BLaER1 treated with 17β-estradiol and CSF1 and Interleukin-3, amounts not matched to agents 10 nM and 100 nM (cell line): ENCODE data around the gene SAMSN1.

ENCODE experiments used
- H3K27ac ChIP-seq, 11 experiments: shearing (Covaris generic); formaldehyde crosslinking; 2 replicates each; pipeline ENCODE4 v1.8.1; 2022
- H3K27me3 ChIP-seq, 11 experiments: shearing (Covaris generic); formaldehyde crosslinking; 2 replicates each; pipeline ENCODE4 v1.8.1; 2022
- H3K36me3 ChIP-seq, 11 experiments: shearing (Covaris generic); formaldehyde crosslinking; 2 replicates each; pipeline ENCODE4 v1.8.1; 2022
- H3K4me1 ChIP-seq, 10 experiments: shearing (Covaris generic); formaldehyde crosslinking; 2 replicates each; pipeline ENCODE4 v1.8.1; 2022
- H3K4me2 ChIP-seq, 11 experiments: shearing (Covaris generic); formaldehyde crosslinking; 2 replicates each; pipeline ENCODE4 v1.8.1; 2022
- H3K4me3 ChIP-seq, 10 experiments: shearing (Covaris generic); formaldehyde crosslinking; 2 replicates each; pipeline ENCODE4 v1.8.1; 2022
- H3K9ac ChIP-seq, 11 experiments: shearing (Covaris generic); formaldehyde crosslinking; 2 replicates each; pipeline ENCODE4 v1.8.1; 2022
- H3K9me3 ChIP-seq, 11 experiments: shearing (Covaris generic); formaldehyde crosslinking; replicated peaks in 1 of 11; 2 replicates each; pipeline ENCODE4 v1.8.1; 2022
- H4K20me1 ChIP-seq, 11 experiments: shearing (Covaris generic); formaldehyde crosslinking; 2 replicates each; pipeline ENCODE4 v1.8.1; 2022
- Cebpa-rat ChIP-seq, 11 experiments: shearing (Covaris generic); IDR thresholded peaks; 2 replicates each; pipeline ENCODE4 v1.8.1; 2022

SAMSN1 gene

GRCh38 chr21:14493731-14494130 is 52.4 kb downstream of the SAMSN1 start:
- Histone ChIP-seq H4K20me1 (peaks cover 0 to 5% (median 0%) of the 10 kb centered on the region in 11 experiments; a peak in 1 of 22 replicates), H3K4me2 (no peak overlapping the region), H3K27ac (no peak overlapping the region), H3K4me3 (no peak overlapping the region), H3K27me3 (no peaks in the 10 kb centered on the region), H3K36me3 (peaks cover 0 to 93% (median 0%) of the 10 kb centered on the region in 11 experiments; a peak in 5 of 22 replicates), H3K9ac (no peak overlapping the region), H3K9me3 (peaks cover 0 to 11% (median 0%) of the 10 kb centered on the region in 11 experiments; a peak in 2 of 22 replicates), H3K4me1 (peaks cover 0 to 38% (median 0%) of the 10 kb centered on the region in 10 experiments; a peak in 6 of 20 replicates)
- TF ChIP-seq Cebpa-rat (IDR thresholded peaks at IDR 0.05) = no peak

GRCh38 chr21:14492931-14493330 is 53.2 kb downstream of the SAMSN1 start:
- no peak overlapping the region for H3K4me3 ChIP-seq
- H3K27ac ChIP-seq = no peak overlapping the region
- H3K4me2 ChIP-seq = no peak overlapping the region; a peak in 1 of 22 replicates
- peaks cover 0 to 38% (median 0%) of the 10 kb centered on the region in 10 experiments; a peak in 6 of 20 replicates for H3K4me1 ChIP-seq
- H4K20me1 ChIP-seq = peaks cover 0 to 5% (median 0%) of the 10 kb centered on the region in 11 experiments; a peak in 1 of 22 replicates
- TF ChIP-seq Cebpa-rat (IDR thresholded peaks at IDR 0.05) = no peak
- H3K27me3 ChIP-seq = no peaks in the 10 kb centered on the region
- H3K36me3 ChIP-seq = peaks cover 0 to 92% (median 0%) of the 10 kb centered on the region in 11 experiments; a peak in 5 of 22 replicates
- peaks cover 0 to 11% (median 0%) of the 10 kb centered on the region in 11 experiments; a peak in 2 of 22 replicates for H3K9me3 ChIP-seq
- no peak overlapping the region for H3K9ac ChIP-seq

GRCh38 chr21:14491269-14491681 is 54.8 kb downstream of the SAMSN1 start:
- Histone ChIP-seq H3K9ac (no peak overlapping the region), H3K4me1 (peaks cover 0 to 50% (median 0%) of the 10 kb centered on the region in 10 experiments; a peak in 6 of 20 replicates), H3K4me3 (no peak overlapping the region), H3K27me3 (no peaks in the 10 kb centered on the region), H3K27ac (no peak overlapping the region), H3K36me3 (peaks cover 0 to 85% (median 0%) of the 10 kb centered on the region in 11 experiments; a peak in 5 of 22 replicates), H4K20me1 (peaks cover 0 to 5% (median 0%) of the 10 kb centered on the region in 11 experiments; a peak in 1 of 22 replicates), H3K9me3 (peaks cover 0 to 11% (median 0%) of the 10 kb centered on the region in 11 experiments; a peak in 2 of 22 replicates), H3K4me2 (no peak overlapping the region)
- TF ChIP-seq Cebpa-rat (IDR thresholded peaks at IDR 0.05) = no peak

DNA sequence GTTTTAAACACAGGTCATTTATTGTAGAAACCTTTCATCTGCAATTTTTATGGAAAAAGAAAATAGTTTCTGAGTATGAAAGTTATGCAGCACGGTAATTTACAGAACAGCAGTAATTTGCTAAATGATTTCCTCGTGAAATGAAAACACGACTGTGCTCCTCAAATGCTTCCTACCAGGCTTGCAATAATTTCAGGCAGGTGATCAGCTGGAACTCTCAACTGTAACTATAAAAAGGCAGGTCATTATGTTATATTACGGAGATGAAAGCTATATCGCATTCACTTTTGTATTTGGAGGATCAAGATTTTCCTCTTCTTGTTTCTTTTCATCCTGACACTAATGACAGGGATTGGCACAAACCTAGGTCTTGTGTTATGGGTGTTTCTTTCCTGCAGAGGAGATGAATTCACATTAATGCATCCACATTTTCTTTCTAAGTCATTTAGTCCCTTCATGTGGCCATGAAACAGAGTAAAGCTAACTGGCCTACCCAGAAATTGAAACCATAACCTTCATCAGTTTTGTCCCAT is 57.4 kb downstream of the SAMSN1 start:
- peak overlapping the region in 2 of 11 experiments; percentile 52 to 65; a peak in 3 of 22 replicates for H3K4me2 ChIP-seq
- H3K36me3 ChIP-seq = peaks cover 0 to 84% (median 0%) of the 10 kb centered on the region in 11 experiments; a peak in 4 of 22 replicates
- TF ChIP-seq Cebpa-rat (IDR thresholded peaks at IDR 0.05) = no peak
- no peaks in the 10 kb centered on the region for H3K27me3 ChIP-seq
- H3K9ac ChIP-seq = no peak overlapping the region
- H3K4me1 ChIP-seq = peaks cover 0 to 70% (median 0%) of the 10 kb centered on the region in 10 experiments; a peak in 6 of 20 replicates
- no peak overlapping the region for H3K4me3 ChIP-seq
- H3K27ac ChIP-seq = no peak overlapping the region; a peak in 1 of 22 replicates
- peaks cover 0 to 11% (median 0%) of the 10 kb centered on the region in 11 experiments; a peak in 4 of 22 replicates for H3K9me3 ChIP-seq
- H4K20me1 ChIP-seq = peaks cover 0 to 5% (median 0%) of the 10 kb centered on the region in 11 experiments; a peak in 1 of 22 replicates

DNA sequence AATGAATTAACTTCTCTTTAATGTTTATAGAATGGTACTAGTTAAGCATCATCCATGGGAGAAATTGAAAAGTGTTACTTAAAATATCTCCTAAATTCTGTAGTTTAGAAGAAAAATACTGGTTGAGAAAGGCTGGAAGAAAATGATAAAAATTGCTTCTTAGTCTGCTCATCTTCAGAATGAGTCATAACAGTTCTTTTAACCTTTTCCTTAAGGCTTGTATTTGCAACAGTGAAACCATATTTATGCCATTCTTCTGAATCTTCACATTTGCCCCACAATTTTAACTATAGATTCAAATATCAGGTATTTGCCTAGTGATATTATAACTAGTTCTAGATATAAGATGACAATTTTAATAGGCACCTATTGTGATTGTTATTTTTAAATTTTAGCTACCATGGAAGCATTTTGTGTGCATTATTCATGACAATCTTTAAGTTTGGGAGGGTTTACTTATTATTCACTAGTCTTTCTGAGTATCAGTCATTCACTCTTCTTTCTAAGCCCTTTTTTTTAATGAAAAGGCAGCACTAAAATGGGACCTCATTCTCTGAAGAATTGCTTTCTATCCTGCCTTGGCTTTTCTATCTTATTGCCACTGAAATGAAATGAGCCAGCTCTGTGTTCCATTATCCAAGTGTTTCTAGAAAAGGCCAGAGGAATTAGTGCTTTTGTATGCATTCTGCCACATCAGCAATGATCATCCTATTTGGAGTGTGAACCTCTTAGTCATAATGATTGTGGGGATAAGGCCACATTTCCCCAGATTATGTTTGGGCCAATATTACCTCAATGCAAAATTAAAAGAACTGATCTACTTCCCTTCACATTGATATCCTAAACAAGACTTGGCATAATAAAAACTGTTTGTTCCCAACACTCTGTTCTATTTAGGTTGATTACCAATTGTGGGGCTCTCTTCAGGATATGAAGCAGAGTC is 58.4 kb downstream of the SAMSN1 start:
- Histone ChIP-seq H3K9me3 (peaks cover 0 to 21% (median 4%) of the 10 kb centered on the region in 11 experiments; a peak in 11 of 22 replicates), H3K4me1 (peaks cover 0 to 75% (median 6%) of the 10 kb centered on the region in 10 experiments; a peak in 10 of 20 replicates), H3K4me2 (peak overlapping the region in 3 of 11 experiments; percentile 8 to 65 (median 52); a peak in 5 of 22 replicates), H3K27me3 (no peaks in the 10 kb centered on the region), H4K20me1 (peaks cover 0 to under 1% (median 0%) of the 10 kb centered on the region in 11 experiments; a peak in 1 of 22 replicates), H3K4me3 (no peak overlapping the region), H3K36me3 (peaks cover 0 to 80% (median 0%) of the 10 kb centered on the region in 11 experiments; a peak in 4 of 22 replicates), H3K27ac (no peak overlapping the region; a peak in 1 of 22 replicates), H3K9ac (no peak overlapping the region)
- TF ChIP-seq Cebpa-rat (IDR thresholded peaks at IDR 0.05) = no peak

- no peak for TF ChIP-seq Cebpa-rat (IDR thresholded peaks at IDR 0.05)
- H3K4me3 ChIP-seq = no peak overlapping the region
- peak overlapping the region in 1 of 11 experiments; percentile 52; a peak in 1 of 22 replicates for H3K4me2 ChIP-seq
- no peak overlapping the region for H3K27ac ChIP-seq
- no peaks in the 10 kb centered on the region for H3K27me3 ChIP-seq
- peaks cover 0 to 71% (median 0%) of the 10 kb centered on the region in 11 experiments; a peak in 4 of 22 replicates for H3K36me3 ChIP-seq
- peaks cover 0 to 21% (median 4%) of the 10 kb centered on the region in 11 experiments; a peak in 11 of 22 replicates for H3K9me3 ChIP-seq
- H4K20me1 ChIP-seq = no peaks in the 10 kb centered on the region
- peaks cover 5 to 76% (median 14%) of the 10 kb centered on the region in 10 experiments for H3K4me1 ChIP-seq
- H3K9ac ChIP-seq = no peak overlapping the region
Measured at GRCh38 chr21:14486869-14487268, 59.2 kb downstream of the SAMSN1 start.

- H3K4me3 ChIP-seq = no peak overlapping the region
- H3K9ac ChIP-seq = no peak overlapping the region
- peak overlapping the region in 3 of 11 experiments; percentile 65 to 84 (median 82); a peak in 5 of 22 replicates for H3K4me2 ChIP-seq
- H3K9me3 ChIP-seq = peaks cover 0 to 21% (median 4%) of the 10 kb centered on the region in 11 experiments; a peak in 11 of 22 replicates
- TF ChIP-seq Cebpa-rat (IDR thresholded peaks at IDR 0.05) = no peak
- H3K27ac ChIP-seq = peak overlapping the region in 2 of 11 experiments; percentile 93 to 94; a peak in 3 of 22 replicates
- no peaks in the 10 kb centered on the region for H4K20me1 ChIP-seq
- peaks cover 8 to 92% (median 21%) of the 10 kb centered on the region in 10 experiments for H3K4me1 ChIP-seq
- H3K27me3 ChIP-seq = no peaks in the 10 kb centered on the region
- H3K36me3 ChIP-seq = peaks cover 0 to 53% (median 0%) of the 10 kb centered on the region in 11 experiments; a peak in 4 of 22 replicates
Measured at GRCh38 chr21:14484188-14485009, 61.7 kb downstream of the SAMSN1 start.
